Fibroblast of lung (primary cell): ENCODE results near the gene UNC13D. TPM values are rescaled to one million over a fixed set of nuclear protein-coding genes. Genes with fewer than 3 reads are reported as not detected.

Experiments used
- DNase-seq, 2 donors: peaks; one replicate each; pipeline versions ENCODE4 v3.0.0 to v3.0.0-alpha.2; 2010; ENCODE audit warnings: low read depth in 2 of 2
- H2AFZ ChIP-seq: 2 replicates; pipeline ENCODE4 v1.5.1; 2012; ENCODE audit warnings: low read length, control low read depth, inconsistent platforms
- H3K27ac ChIP-seq: 2 replicates; pipeline ENCODE4 v1.5.1; 2011; ENCODE audit warnings: low read length, control low read depth; ENCODE audit not compliant: insufficient read depth
- H3K27me3 ChIP-seq: 2 replicates; pipeline ENCODE4 v1.5.1; 2011; ENCODE audit warnings: mild to moderate bottlenecking, low read length; ENCODE audit not compliant: control insufficient read depth, insufficient read depth
- H3K36me3 ChIP-seq: 2 replicates; pipeline ENCODE4 v1.5.1; 2011; ENCODE audit warnings: low read length; ENCODE audit not compliant: control insufficient read depth, insufficient read depth
- H3K4me1 ChIP-seq: 2 replicates; pipeline ENCODE4 v1.5.1; 2011; ENCODE audit warnings: low read length; ENCODE audit not compliant: control insufficient read depth, insufficient read depth; ENCODE audit errors: extremely low read depth
- H3K4me2 ChIP-seq: 2 replicates; pipeline ENCODE4 v1.5.1; 2011; ENCODE audit warnings: low read length, control low read depth; ENCODE audit not compliant: insufficient read depth; ENCODE audit errors: extremely low read depth
- H3K4me3 ChIP-seq, 4 experiments: fragments of 200-600 bp in 1 of 4; sonication (generic) in 1 of 4; replicated peaks in 1 of 4; 2 replicates each; pipeline ENCODE4 v1.5.1; 2011 to 2016; ENCODE audit warnings: low read length in 4 of 4, low read depth in 3 of 4, mild to moderate bottlenecking in 3 of 4, control low read depth in 2 of 4, inconsistent platforms in 1 of 4, mixed read lengths in 1 of 4; ENCODE audit not compliant: insufficient read depth in 1 of 4; ENCODE audit errors: control extremely low read depth in 1 of 4
- H3K79me2 ChIP-seq: 2 replicates; pipeline ENCODE4 v1.5.1; 2012; ENCODE audit warnings: mild to moderate bottlenecking, low read length, inconsistent platforms; ENCODE audit not compliant: control insufficient read depth, insufficient read depth
- H3K9ac ChIP-seq: 2 replicates; pipeline ENCODE4 v1.5.1; 2011; ENCODE audit warnings: mild to moderate bottlenecking, low read length, control low read depth; ENCODE audit not compliant: insufficient read depth
- H3K9me3 ChIP-seq: 2 replicates; pipeline ENCODE4 v1.5.1; 2012; ENCODE audit warnings: low read depth, low read length; ENCODE audit not compliant: control insufficient read depth, insufficient read depth
- H4K20me1 ChIP-seq: 2 replicates; pipeline ENCODE4 v1.5.1; 2011; ENCODE audit warnings: low read length; ENCODE audit not compliant: control insufficient read depth, insufficient read depth; ENCODE audit errors: extremely low read depth
- EZH2 ChIP-seq: IDR thresholded peaks from 2 replicates; pipeline ENCODE4 v1.5.1; 2012; ENCODE audit warnings: low read length, control low read depth, mild to moderate bottlenecking; ENCODE audit errors: missing control alignments
- polyA plus RNA-seq, 2 donors: library from polyadenylated mRNA; depleted of rRNA in 1 of 2; stranded (reverse) in 1 of 2; unstranded in 1 of 2; fragments of >200 nt; gene quantifications; 2 replicates each; pipeline ENCODE4 v1.2.1, GENCODE V29; 2011 to 2012; ENCODE audit warnings: missing spikeins in 1 of 2
- total RNA-seq: library from RNA; depleted of rRNA; stranded (reverse); fragments of >200 nt; gene quantifications from 2 replicates; pipeline ENCODE4 v1.2.1, GENCODE V29; 2014
- TF ChIP-seq, protein P1 (sequence below), 2 donors: IDR thresholded peaks in 1 of 2; conservative IDR thresholded peaks in 1 of 2; 1 replicate in 1 of 2; 2 replicates in 1 of 2; pipeline ENCODE4 v1.5.1; 2011 to 2012; ENCODE audit warnings: low read length in 2 of 2, control low read depth in 1 of 2, inconsistent platforms in 1 of 2, low read depth in 1 of 2, mild to moderate bottlenecking in 1 of 2

The UNC13D gene
- total and polyA plus RNA-seq, 2 donors (not counting 1 experiment from before 2014, with no cell fraction given), result 0.22 to 1.5 TPM

DNA sequence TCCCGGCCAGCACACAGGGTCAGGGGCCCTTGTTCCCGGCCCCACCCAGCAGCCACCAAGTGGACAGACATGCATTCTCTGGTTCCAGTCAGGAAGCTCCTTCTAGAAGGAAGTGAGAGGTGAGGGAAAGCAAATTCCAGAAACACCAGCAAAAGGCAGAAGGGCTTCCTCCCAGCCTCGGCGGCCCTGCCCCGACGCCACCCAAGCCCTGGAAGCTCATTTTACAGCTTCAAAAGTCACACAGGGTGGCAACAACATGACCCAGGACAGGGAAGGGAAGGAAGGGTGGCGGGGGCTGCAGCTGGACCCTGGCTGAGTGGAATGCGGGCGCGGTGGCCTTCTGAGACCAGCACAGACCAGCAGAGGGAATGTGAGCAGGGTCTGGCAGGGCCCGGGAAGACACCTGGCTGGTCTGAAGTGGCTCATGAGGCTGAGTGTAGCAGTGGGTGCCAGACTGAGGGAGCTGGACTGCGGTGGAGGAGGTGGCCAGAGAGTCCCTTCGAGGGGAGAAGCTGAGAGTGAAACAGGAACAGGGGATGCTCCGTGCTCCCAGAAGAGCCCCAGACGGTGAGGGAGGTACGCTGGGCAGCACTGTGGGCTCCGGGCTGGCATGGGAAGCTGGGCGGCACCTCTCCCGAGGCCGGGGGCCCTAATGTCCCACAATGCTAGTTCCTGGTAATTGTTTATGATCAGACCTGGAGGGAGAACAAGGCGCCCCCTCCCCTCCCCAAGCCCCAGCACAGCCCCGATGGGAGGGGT, 1.9 kb upstream of the UNC13D start:
- H3K79me2 ChIP-seq, result no peaks in the 10 kb centered on the region
- H3K27me3 ChIP-seq, result no peaks in the 10 kb centered on the region
- TF ChIP-seq, protein P1, sequence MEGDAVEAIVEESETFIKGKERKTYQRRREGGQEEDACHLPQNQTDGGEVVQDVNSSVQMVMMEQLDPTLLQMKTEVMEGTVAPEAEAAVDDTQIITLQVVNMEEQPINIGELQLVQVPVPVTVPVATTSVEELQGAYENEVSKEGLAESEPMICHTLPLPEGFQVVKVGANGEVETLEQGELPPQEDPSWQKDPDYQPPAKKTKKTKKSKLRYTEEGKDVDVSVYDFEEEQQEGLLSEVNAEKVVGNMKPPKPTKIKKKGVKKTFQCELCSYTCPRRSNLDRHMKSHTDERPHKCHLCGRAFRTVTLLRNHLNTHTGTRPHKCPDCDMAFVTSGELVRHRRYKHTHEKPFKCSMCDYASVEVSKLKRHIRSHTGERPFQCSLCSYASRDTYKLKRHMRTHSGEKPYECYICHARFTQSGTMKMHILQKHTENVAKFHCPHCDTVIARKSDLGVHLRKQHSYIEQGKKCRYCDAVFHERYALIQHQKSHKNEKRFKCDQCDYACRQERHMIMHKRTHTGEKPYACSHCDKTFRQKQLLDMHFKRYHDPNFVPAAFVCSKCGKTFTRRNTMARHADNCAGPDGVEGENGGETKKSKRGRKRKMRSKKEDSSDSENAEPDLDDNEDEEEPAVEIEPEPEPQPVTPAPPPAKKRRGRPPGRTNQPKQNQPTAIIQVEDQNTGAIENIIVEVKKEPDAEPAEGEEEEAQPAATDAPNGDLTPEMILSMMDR (conservative IDR thresholded peaks at IDR 0.05 in 1 of 2, IDR thresholded peaks at IDR 0.05 in 1 of 2; ENCODE audit: low read depth in 1 of 2, low read length in 2 of 2), result no peak
- TF ChIP-seq EZH2, result no peak
- no peak overlapping the region for H2AFZ ChIP-seq
- H3K27ac ChIP-seq, result no peak overlapping the region
- peaks cover 18% of the 10 kb centered on the region for H3K36me3 ChIP-seq
- H3K9ac ChIP-seq, result no peak overlapping the region
- no peak overlapping the region for H3K4me2 ChIP-seq
- DNase-seq, result no peak
- no peaks in the 10 kb centered on the region for H3K9me3 ChIP-seq
- peaks cover 5% of the 10 kb centered on the region for H3K4me1 ChIP-seq
- no peak overlapping the region for H3K4me3 ChIP-seq
- H4K20me1 ChIP-seq, result no peaks in the 10 kb centered on the region

DNA sequence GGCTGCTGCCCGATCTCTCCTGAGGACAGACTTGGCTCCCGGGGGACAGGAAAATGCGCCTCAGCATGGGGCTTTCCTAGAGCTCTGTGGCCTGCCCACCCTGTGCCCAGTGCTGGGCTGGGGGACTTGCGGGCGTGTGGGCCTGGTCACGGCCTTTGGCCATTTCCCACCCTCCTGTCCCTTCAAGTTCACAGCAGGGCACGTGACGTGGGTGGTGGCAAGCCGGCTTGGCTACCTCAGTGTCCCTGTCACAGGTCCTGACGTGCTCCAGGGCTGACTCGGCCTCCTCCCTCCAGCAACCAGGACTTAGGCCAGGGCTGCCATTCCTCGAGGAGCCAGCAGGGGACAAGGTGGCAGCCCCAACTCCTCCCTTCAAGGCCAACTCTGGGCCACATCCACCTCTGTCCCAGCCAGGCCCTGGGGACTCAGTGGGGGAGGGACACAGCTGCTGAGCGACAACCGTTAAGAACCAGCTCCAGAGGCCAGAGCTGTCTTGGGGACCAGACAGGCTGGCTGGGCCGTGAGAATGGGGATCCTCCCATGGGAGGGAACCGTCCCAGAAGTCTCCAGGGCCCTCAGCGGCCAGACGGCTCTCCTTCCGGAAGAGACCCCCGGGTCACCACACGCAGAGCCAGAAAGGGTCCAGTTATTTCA, 981 bp upstream of the UNC13D start:
- Histone ChIP-seq H4K20me1 (no peaks in the 10 kb centered on the region), H2AFZ (no peak overlapping the region), H3K4me1 (peaks cover 5% of the 10 kb centered on the region), H3K27me3 (no peaks in the 10 kb centered on the region), H3K79me2 (no peaks in the 10 kb centered on the region), H3K36me3 (peaks cover 18% of the 10 kb centered on the region), H3K27ac (no peak overlapping the region), H3K4me3 (no peak overlapping the region), H3K9ac (no peak overlapping the region), H3K4me2 (no peak overlapping the region), H3K9me3 (no peaks in the 10 kb centered on the region)
- DNase-seq, result peak; percentile 52 to 56
- TF ChIP-seq EZH2, result no peak
- TF ChIP-seq, protein P1 (conservative IDR thresholded peaks at IDR 0.05 in 1 of 2, IDR thresholded peaks at IDR 0.05 in 1 of 2; ENCODE audit: low read depth in 1 of 2, low read length in 2 of 2), result peak; percentile 52 to 69

DNA sequence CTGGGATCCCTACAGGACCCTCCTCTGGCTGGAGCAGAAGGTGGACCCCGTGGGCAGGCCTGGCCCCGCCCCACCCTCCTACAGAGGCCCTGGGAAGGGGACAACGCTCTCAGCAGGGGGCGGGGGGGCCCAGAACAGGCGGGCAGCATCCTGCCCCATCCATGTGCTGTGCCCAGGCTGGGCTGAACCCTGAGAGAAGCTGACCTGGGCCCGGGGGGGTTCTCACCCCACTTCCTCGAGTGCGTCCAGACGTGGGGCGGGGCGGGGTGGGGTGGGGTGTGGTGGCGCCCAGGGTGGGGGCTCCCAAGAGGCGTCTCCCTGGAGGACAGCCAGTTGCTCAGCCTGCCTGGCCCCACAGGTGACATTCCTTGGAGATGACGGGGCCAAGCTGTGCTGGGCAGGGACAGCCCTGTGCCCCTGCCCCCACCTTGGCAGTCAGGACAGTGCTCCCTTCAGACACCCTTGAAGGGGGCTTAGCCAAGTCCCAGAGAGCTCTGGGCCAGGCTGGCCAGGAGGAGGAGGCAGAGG, 390 bp upstream of the UNC13D start:
- Histone ChIP-seq H2AFZ (no peak overlapping the region), H3K9me3 (no peaks in the 10 kb centered on the region), H3K27ac (no peak overlapping the region), H3K79me2 (no peaks in the 10 kb centered on the region), H3K4me2 (no peak overlapping the region), H4K20me1 (no peaks in the 10 kb centered on the region), H3K36me3 (peaks cover 14% of the 10 kb centered on the region), H3K4me3 (no peak overlapping the region), H3K9ac (no peak overlapping the region), H3K27me3 (no peaks in the 10 kb centered on the region), H3K4me1 (peaks cover 5% of the 10 kb centered on the region)
- no peak for TF ChIP-seq EZH2
- TF ChIP-seq, protein P1 (conservative IDR thresholded peaks at IDR 0.05 in 1 of 2, IDR thresholded peaks at IDR 0.05 in 1 of 2; ENCODE audit: low read depth in 1 of 2, low read length in 2 of 2), result no peak
- no peak for DNase-seq
